K562 (cell line): ENCODE measurements around the gene NACA. TPM values are rescaled to one million over a fixed set of nuclear protein-coding genes. Genes with fewer than 3 reads are reported as not detected.

Experiments
- ATAC-seq: fragments of 200-7000 bp; cut with Tn5 transposase; 3 replicates; pipeline ENCODE4 v1.9.1; 2020; ENCODE audit warnings: moderate library complexity
- BruUV-seq: library from RNA; stranded (reverse); fragments of 400-500 nt; replicated peaks from 2 replicates; lab custom pipeline; 2021; lab: Mats Ljungman, UMichigan
- CTCF ChIA-PET: fragments of 300-600 bp; formaldehyde crosslinking; extraction: SDS; loops from one replicate; lab custom pipeline; 2021; ENCODE audit warnings: low intra/inter-chr PET ratio; lab: Yijun Ruan, JAX
- POLR2A ChIA-PET: fragments of 300-600, 350-650 bp; sonication (Branson Sonifier 250); formaldehyde crosslinking; extraction: SDS; loops from one replicate; lab custom pipeline; 2021; ENCODE audit warnings: antibody characterized with exemption, inconsistent platforms; lab: Yijun Ruan, JAX
- DNase-seq, 4 experiments: peaks; one replicate each; pipeline versions ENCODE4 v3.0.0 to v3.0.0-alpha.2; 2011 to 2018; ENCODE audit warnings: low spot score in 3 of 4, mixed read lengths in 3 of 4; ENCODE audit errors: extremely low read depth in 1 of 4
- FAIRE-seq: peaks from 2 replicates; lab custom pipeline; 2011; peaks lifted over from hg19 to GRCh38; lab: Jason Lieb, UNC
- H2AFZ ChIP-seq: 2 replicates; pipeline ENCODE4 v1.6.0; 2011; ENCODE audit warnings: low read depth, low read length, control low read depth, inconsistent platforms
- H3K27ac ChIP-seq: fragments of 200-600 bp; 3 replicates; pipeline ENCODE4 v1.8.0; 2011; ENCODE audit warnings: low read depth, mild to moderate bottlenecking, control low read depth, inconsistent platforms, low read length, moderate library complexity, mixed read lengths; ENCODE audit errors: extremely low read depth
- H3K27me3 ChIP-seq, 2 experiments: fragments of 300-600 bp in 1 of 2; 2 replicates in 1 of 2; 3 replicates in 1 of 2; pipeline versions ENCODE4 v1.6.0 to v1.8.0; 2011; ENCODE audit warnings: inconsistent platforms in 2 of 2, low read length in 2 of 2, mild to moderate bottlenecking in 1 of 2, mixed read lengths in 1 of 2, moderate library complexity in 1 of 2; ENCODE audit not compliant: control insufficient read depth in 2 of 2, insufficient read depth in 2 of 2
- H3K36me3 ChIP-seq: fragments of 300-600 bp; 3 replicates; pipeline ENCODE4 v1.8.0; 2011; ENCODE audit warnings: mild to moderate bottlenecking, low read length, inconsistent platforms; ENCODE audit not compliant: control insufficient read depth, insufficient read depth
- H3K4me1 ChIP-seq, 2 experiments: fragments of 200-600 bp in 1 of 2; replicated peaks in 1 of 2; 2 replicates in 1 of 2; 3 replicates in 1 of 2; pipeline versions ENCODE4 v1.5.1 to v1.8.0; 2011; ENCODE audit warnings: inconsistent platforms in 2 of 2, low read length in 2 of 2, mild to moderate bottlenecking in 1 of 2, mixed read lengths in 1 of 2, moderate library complexity in 1 of 2; ENCODE audit not compliant: control insufficient read depth in 2 of 2, insufficient read depth in 2 of 2
- H3K4me2 ChIP-seq: 2 replicates; pipeline ENCODE4 v1.6.1; 2011; ENCODE audit warnings: low read length, control low read depth, inconsistent platforms, mixed read lengths; ENCODE audit not compliant: insufficient read depth
- H3K4me3 ChIP-seq: fragments of 200-600 bp; sonication (generic), shearing (Covaris generic); 2 replicates; pipeline ENCODE4 v1.5.1; 2016; ENCODE audit warnings: control low read depth, inconsistent platforms
- H3K79me2 ChIP-seq: fragments of 200-600 bp; 3 replicates; pipeline ENCODE4 v1.8.0; 2011; ENCODE audit warnings: low read length, inconsistent platforms; ENCODE audit not compliant: control insufficient read depth, insufficient read depth
- H3K9ac ChIP-seq, 2 experiments: 2 replicates each; pipeline versions ENCODE4 v1.6.0 to v1.6.1; 2011; ENCODE audit warnings: low read depth in 2 of 2, low read length in 2 of 2, control low read depth in 1 of 2, inconsistent platforms in 1 of 2, mild to moderate bottlenecking in 1 of 2, mixed read lengths in 1 of 2; ENCODE audit not compliant: insufficient read depth in 1 of 2
- H3K9me1 ChIP-seq: one replicate; pipeline ENCODE4 v1.6.0; 2011; ENCODE audit warnings: inconsistent platforms, mild to moderate bottlenecking, low read length, moderate library complexity; ENCODE audit not compliant: control insufficient read depth, insufficient read depth
- H3K9me3 ChIP-seq: replicated peaks from 2 replicates; pipeline ENCODE4 v1.5.1; 2011; ENCODE audit warnings: low read depth, low read length, inconsistent platforms; ENCODE audit not compliant: control insufficient read depth, insufficient read depth
- H4K20me1 ChIP-seq: replicated peaks from 2 replicates; pipeline ENCODE4 v1.6.1; 2011; ENCODE audit warnings: low read length, inconsistent platforms, mixed read lengths; ENCODE audit not compliant: control insufficient read depth, insufficient read depth
- ESRRA ChIP-seq: fragments of 450-650 bp; IDR thresholded peaks from 2 replicates; pipeline ENCODE4 v1.6.1; 2014; ENCODE audit warnings: low read depth, mild to moderate bottlenecking, moderate library complexity, borderline replicate concordance
- ESRRB ChIP-seq: fragments of 250-450 bp; sonication (Bioruptor Pico); IDR thresholded peaks from 2 replicates; pipeline ENCODE4 v1.5.0; 2020; ENCODE audit warnings: mild to moderate bottlenecking, moderate library complexity, borderline replicate concordance
- GABPA ChIP-seq: fragments of 200-800 bp; sonication (Bioruptor generic); conservative IDR thresholded peaks from 2 replicates; pipeline ENCODE4 v1.6.1; 2016; ENCODE audit warnings: low read depth, missing genetic modification characterization, missing compliant biosample characterization
- ILF3 ChIP-seq: fragments of 450-650 bp; IDR thresholded peaks from 2 replicates; pipeline ENCODE4 v1.6.1; 2018; ENCODE audit warnings: antibody characterized with exemption, mild to moderate bottlenecking, moderate library complexity, borderline replicate concordance
- MECOM ChIP-seq: fragments of 250-450 bp; sonication (Bioruptor Pico); IDR thresholded peaks from 2 replicates; pipeline ENCODE4 v1.8.0; 2022; ENCODE audit warnings: inconsistent platforms
- MYC ChIP-seq, 2 experiments: fragments of 250-450 bp in 1 of 2; sonication (Bioruptor Pico) in 1 of 2; IDR thresholded peaks; 2 replicates each; pipeline versions ENCODE4 v1.5.1 to v1.6.1; 2012 to 2021; ENCODE audit warnings: low read depth in 2 of 2, borderline replicate concordance in 1 of 2, improper control_type of control experiment in 1 of 2, low read length in 1 of 2, mild to moderate bottlenecking in 1 of 2, moderate library complexity in 1 of 2
- NFIX ChIP-seq: fragments of 250-450 bp; sonication (Bioruptor Pico); IDR thresholded peaks from 2 replicates; pipeline ENCODE4 v1.4.0; 2020; ENCODE audit warnings: low read depth, mild to moderate bottlenecking, moderate library complexity
- NFRKB ChIP-seq: fragments of 450-650 bp; IDR thresholded peaks from 2 replicates; pipeline ENCODE4 v1.6.1; 2016; ENCODE audit warnings: low read depth
- PHB ChIP-seq: fragments of 250-450 bp; sonication (Bioruptor Pico); IDR thresholded peaks from 2 replicates; pipeline ENCODE4 v1.5.0; 2021
- PTTG1 ChIP-seq: fragments of 450-650 bp; IDR thresholded peaks from 2 replicates; pipeline ENCODE4 v1.6.1; 2016; ENCODE audit warnings: low read depth, mild to moderate bottlenecking, missing genetic modification characterization, missing compliant biosample characterization
- RFX1 ChIP-seq: fragments of 450-650 bp; IDR thresholded peaks from 2 replicates; pipeline ENCODE4 v1.6.1; 2016; ENCODE audit warnings: mild to moderate bottlenecking, moderate library complexity
- SREBF2 ChIP-seq: sonication (generic); formaldehyde crosslinking; IDR thresholded peaks from 2 replicates; pipeline ENCODE4 v1.4.0; 2020; ENCODE audit warnings: mild to moderate bottlenecking, missing genetic modification reagents
- WGBS: fragments of 100-300 bp; shearing (Covaris generic); methylation state at CpG from one replicate; pipeline ENCODE4 v1.1.6; 2016; ENCODE audit warnings: low coverage, mixed read lengths; ENCODE audit not compliant: insufficient coverage; ENCODE audit errors: missing lambda C conversion rate; 5-methylcytosine and 5-hydroxymethylcytosine counted together
- in situ Hi-C: fragments of 300-500 bp; cut with MboI; formaldehyde crosslinking; loops from 4 replicates; pipeline ENCODE4 v1.15.0; 2018; ENCODE audit warnings: inconsistent platforms, mixed read lengths
- intact Hi-C: fragments of 100-400 bp; cut with micrococcal nuclease; formaldehyde crosslinking; loops from 2 replicates; pipeline ENCODE4 v1.14.2; 2022
- polyA plus RNA-seq, 8 experiments: library from polyadenylated mRNA; depleted of rRNA in 4 of 8; stranded (reverse) in 5 of 8; unstranded in 3 of 8; fragments of >200 nt; fragmentation: Nextera tagmentation in 2 of 8; fragmentation: Illumina TruSeq in 1 of 8; extraction: Ambion mirVana in 2 of 8; extraction: Trizol in 1 of 8; gene quantifications; 2 replicates each; pipeline versions ENCODE4 v1.2.1 to v1.2.3, GENCODE V29; 2011 to 2014; ENCODE audit warnings: inconsistent platforms in 1 of 8, missing spikeins in 1 of 8
- total RNA-seq, 7 experiments: library from RNA; depleted of rRNA in 6 of 7; stranded (reverse); fragments of >200 nt in 6 of 7; fragmentation: Illumina TruSeq in 2 of 7; extraction: Trizol in 2 of 7; gene quantifications; 2 replicates each; pipeline versions ENCODE4 v1.2.1 to v1.2.3, GENCODE V29; 2011 to 2021; ENCODE audit warnings: low replicate concordance in 1 of 7
- TF ChIP-seq, protein P1 (sequence below): IDR thresholded peaks from 2 replicates; pipeline ENCODE4 v1.6.1; 2012; ENCODE audit warnings: low read depth, low read length, improper control_type of control experiment, borderline replicate concordance

Gene NACA
- total and polyA plus RNA-seq, 9 of the 15 experiments (the other 6 are each of a cell fraction or from before 2014, with no cell fraction given), result 1,030 to 2,416 (median 1,645) TPM

GRCh38 chr12:56772625-56773024, 47.5 kb upstream of the NACA start:
- Histone ChIP-seq H3K27me3 (no peaks in the 10 kb centered on the region), H3K4me1 (no peaks in the 10 kb centered on the region; a peak in 1 of 5 replicates)
- TF ChIP-seq ESRRA (no peak), MYC (IDR thresholded peaks at IDR 0.05; ENCODE audit: low read depth, low read length) (no peak), MYC (CRISPR knock-in tag; IDR thresholded peaks at IDR 0.05; ENCODE audit: borderline replicate concordance, low read depth) (no peak), GABPA (tag) (no peak), RFX1 (no peak), NFIX (CRISPR knock-in tag) (no peak), NFRKB (no peak), PTTG1 (tag) (no peak), PHB (no peak), ESRRB (CRISPR knock-in tag) (no peak), ILF3 (no peak), SREBF2 (CRISPR knock-in tag) (no peak), MECOM (no peak)
- TF ChIP-seq, protein P1, sequence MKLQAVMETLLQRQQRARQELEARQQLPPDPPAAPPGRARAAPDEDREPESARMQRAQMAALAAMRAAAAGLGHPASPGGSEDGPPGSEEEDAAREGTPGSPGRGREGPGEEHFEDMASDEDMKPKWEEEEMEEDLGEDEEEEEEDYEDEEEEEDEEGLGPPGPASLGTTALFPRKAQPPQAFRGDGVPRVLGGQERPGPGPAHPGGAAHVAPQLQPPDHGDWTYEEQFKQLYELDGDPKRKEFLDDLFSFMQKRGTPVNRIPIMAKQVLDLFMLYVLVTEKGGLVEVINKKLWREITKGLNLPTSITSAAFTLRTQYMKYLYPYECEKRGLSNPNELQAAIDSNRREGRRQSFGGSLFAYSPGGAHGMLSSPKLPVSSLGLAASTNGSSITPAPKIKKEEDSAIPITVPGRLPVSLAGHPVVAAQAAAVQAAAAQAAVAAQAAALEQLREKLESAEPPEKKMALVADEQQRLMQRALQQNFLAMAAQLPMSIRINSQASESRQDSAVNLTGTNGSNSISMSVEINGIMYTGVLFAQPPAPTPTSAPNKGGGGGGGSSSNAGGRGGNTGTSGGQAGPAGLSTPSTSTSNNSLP, result no peak
- TF ChIP-seq, all 486 proteins: peak for 0
- H3K36me3 ChIP-seq, result no peaks in the 10 kb centered on the region
- no peak for DNase-seq
- ChIA-PET POLR2A (no interaction called here), CTCF (no interaction called here)
- intact Hi-C loops (no loop called here), in situ Hi-C loops (no loop called here)
- no peak overlapping the region for H3K4me3 ChIP-seq
- no peak for ATAC-seq
- H2AFZ ChIP-seq, result no peak overlapping the region
- 52% methylated on average over 4 of the region's 5 CpGs for WGBS
- H4K20me1 ChIP-seq, result no peaks in the 10 kb centered on the region
- no peaks in the 10 kb centered on the region for H3K9me3 ChIP-seq
- FAIRE-seq, result no peak
- H3K9me1 ChIP-seq, result no peaks in the 10 kb centered on the region
- no peak overlapping the region for H3K4me2 ChIP-seq
- no TSS peak for BruUV-seq
- H3K79me2 ChIP-seq, result no peaks in the 10 kb centered on the region
- H3K27ac ChIP-seq, result no peak overlapping the region
- no peak overlapping the region for H3K9ac ChIP-seq
